Activated effector memory CD4-positive, alpha-beta T cell treated with anti-CD3 and anti-CD28 coated beads, Interleukin-2, amount 50 U/mL, for 16 hours (primary cell): ENCODE results near the gene DLGAP4.

ENCODE experiments used
- DNase-seq: peaks from one replicate; pipeline ENCODE4 v3.0.0-alpha.2; 2020

Gene DLGAP4

GRCh38 chr20:36274181-36274841 lies 31.8 kb upstream of the DLGAP4 start:
- DNase-seq, result no peak

DNA sequence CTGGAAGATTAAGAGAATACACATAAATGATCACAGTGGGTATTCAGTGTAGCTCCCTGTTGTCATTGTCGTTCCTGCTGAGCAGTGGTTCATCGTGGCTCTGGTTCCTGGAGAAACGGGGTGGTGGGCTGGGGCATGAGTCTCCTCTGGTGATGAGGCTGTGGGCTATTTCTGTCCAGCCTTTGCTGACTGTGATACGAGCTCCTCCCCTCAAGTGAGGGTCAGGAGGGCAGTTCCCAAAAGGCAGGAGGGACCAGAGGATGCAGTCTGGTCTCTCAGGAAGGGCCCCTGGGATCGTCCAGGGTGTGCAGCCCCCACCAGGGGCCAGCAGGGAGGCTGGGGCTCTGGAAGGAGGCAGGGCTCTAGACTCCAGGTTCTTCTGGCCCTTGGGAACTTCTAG lies 31.1 kb upstream of the DLGAP4 start:
- DNase-seq, result no peak

DNA sequence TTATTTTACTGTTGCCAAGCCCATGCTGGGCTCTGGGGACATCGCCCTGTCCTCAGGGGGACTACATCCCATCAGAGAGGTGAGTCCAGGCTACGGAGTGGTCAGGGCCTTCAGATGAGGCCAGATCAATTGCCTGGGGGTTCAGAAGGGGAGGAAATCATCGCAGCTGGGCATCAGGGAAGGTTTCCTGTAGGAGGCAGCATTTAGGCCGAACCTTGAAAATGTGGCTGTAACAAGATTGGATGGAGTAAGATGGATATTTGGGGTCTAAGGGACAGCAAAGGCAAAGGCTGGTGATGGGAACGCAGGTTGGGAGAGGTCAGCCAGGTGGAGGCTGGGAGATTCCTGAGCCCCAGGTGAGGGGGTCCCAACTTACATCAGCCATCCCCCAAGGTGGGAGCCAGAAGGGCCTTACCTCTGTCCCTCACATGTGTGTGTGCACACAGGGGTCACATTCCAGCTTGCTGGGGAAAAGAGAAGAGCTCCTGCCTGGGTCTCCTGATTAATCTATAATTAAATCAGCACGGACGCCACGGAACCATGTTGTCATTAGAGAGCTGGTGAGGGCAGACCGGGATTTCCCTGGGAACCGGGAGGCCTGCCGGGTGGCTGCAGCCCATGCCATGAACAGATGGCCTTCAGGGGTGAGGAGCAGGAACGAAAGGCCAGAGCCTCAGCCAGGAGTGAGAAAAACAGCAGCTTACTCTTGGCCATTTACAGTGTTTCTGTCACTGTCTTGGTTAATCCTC lies 30.5 kb upstream of the DLGAP4 start:
- DNase-seq, result no peak

DNA sequence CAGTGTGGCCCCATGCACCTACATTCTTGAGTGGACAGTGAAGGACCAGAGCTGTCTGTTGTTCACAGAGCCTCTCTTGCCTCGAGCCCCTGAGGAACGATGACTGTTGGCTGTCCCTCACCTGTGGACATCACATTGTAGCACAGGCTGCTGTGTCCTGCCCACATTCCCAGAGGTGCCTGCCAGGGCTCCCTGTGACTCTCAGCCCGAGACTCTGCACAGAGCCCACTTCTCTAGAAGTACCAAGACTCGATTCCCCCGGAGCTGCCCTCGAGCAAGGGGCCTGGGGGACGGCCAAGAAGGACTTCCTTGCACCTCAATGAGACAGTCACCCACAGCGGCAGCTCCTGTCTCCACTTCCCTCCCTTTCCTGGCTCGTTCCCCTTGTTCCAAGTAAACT lies 28.6 kb upstream of the DLGAP4 start:
- no peak for DNase-seq

GRCh38 chr20:36279362-36279761 lies 26.8 kb upstream of the DLGAP4 start:
- no peak for DNase-seq

- DNase-seq, result no peak
These were observed 26.4 kb upstream of the DLGAP4 start for GRCh38 chr20:36279776-36280175.

GRCh38 chr20:36281785-36282380 lies 24.3 kb upstream of the DLGAP4 start:
- DNase-seq, result no peak

DNA sequence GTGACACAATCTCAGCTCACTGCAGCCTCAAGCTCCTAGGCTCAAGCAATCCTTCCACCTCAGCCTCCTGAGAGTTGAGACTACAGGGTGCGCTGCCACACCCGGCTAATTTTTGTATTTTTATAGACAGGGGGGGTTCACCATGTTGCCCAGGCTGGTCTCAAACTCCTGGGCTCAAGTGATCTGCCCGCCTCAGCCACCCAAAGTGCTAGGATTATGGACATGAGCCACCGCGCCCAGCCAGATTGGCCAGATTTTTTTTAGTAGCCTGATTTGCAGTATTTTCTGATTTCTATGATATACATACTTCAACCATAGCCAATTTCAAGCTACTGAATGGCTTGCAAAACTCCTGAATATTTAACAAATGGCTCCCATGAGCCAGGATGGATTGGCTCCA lies 21.4 kb upstream of the DLGAP4 start:
- DNase-seq, result no peak

GRCh38 chr20:36285746-36286447 lies 20.2 kb upstream of the DLGAP4 start:
- no peak for DNase-seq

GRCh38 chr20:36297656-36298055 lies 8.5 kb upstream of the DLGAP4 start:
- no peak for DNase-seq

DNA sequence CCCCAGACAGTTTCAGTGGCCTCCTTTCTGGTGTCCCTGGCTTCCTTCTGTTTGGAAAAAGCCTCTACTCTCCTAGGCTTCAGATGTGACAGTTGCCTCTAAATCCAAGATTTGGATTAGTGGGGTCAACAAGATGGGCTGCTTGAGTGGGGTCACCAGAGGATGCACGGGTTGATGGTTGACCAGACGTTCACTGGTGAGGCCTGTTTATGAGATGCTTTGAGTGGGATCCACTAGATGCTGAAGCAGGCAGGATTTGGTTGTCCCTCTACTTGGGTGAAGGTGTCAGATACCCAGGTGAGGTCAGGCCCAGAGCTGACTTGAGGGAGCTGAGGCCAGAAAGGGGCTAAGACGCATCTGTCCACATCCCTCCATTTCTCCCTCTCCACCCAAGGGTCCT lies 8.1 kb upstream of the DLGAP4 start:
- no peak for DNase-seq

DNA sequence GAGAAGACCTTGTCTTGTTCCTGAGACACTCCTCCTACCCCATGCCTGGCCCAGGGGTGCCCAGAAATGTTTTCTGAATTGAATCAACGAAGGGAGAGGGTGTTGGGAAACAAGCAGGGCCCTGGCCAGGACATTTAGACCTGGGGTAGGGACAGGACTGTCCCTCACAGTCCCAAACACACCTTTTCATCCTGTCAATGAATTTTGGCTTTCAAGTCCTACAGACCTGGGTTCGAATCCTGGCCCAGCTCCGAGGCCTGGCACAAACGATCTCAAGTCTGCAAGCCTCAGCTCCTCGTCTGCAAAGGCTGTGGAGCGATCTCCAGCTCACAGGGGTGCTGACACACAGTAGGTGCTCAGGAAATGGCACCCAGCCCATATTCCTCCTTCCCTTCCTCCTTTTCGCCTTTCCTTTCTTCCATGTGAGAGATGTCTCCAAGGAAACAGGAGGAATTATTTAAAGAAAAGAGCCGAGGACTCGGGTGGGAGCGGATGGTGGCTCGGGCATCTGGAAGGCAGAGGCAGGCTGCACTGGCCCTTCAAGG lies 7.3 kb upstream of the DLGAP4 start:
- DNase-seq, result no peak

DNA sequence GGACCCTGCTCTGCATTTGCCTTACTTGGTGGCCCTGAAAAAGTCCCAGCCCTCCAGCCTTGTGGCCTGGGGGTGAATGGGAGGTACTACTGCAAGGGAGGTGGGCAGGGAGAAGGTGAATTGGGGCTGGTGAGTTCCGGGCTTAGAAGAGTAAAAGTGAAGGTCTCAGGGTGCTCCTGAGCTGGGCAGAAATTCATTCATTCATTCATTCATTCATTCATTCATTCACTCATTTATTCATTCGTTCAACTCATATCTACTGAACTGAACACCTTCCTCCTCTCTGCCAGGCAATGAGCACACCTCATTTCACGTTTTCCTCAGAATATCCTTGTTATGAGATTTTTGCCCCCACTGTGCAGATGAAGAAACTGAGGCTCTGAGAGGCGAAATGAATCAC lies 6.7 kb upstream of the DLGAP4 start:
- DNase-seq, result no peak

GRCh38 chr20:36301359-36302119 lies 4.6 kb upstream of the DLGAP4 start:
- DNase-seq, result no peak

- no peak for DNase-seq
These were observed 3.0 kb upstream of the DLGAP4 start for GRCh38 chr20:36303020-36303595.

DNA sequence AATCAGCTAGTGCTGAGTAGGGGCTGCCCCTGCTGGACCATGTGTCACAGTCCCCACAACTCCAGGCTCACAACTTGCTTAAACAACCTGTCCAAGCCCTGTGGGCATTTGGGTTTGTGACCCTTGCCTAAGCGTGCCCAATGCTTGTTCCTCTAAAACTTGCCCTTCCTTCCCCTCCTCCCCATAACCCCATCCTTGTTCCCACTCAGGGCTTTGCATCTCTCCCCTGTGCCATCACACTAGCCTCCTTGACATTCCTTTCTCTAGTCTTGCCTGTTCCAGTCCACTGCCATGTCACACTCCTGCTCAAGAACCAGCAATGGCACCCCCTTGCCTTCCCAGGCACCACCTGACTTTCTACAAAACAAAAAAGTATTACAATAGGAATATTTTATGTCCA lies 2.3 kb upstream of the DLGAP4 start:
- no peak for DNase-seq

- no peak for DNase-seq
These were observed 1.2 kb upstream of the DLGAP4 start for GRCh38 chr20:36304786-36305495.

DNA sequence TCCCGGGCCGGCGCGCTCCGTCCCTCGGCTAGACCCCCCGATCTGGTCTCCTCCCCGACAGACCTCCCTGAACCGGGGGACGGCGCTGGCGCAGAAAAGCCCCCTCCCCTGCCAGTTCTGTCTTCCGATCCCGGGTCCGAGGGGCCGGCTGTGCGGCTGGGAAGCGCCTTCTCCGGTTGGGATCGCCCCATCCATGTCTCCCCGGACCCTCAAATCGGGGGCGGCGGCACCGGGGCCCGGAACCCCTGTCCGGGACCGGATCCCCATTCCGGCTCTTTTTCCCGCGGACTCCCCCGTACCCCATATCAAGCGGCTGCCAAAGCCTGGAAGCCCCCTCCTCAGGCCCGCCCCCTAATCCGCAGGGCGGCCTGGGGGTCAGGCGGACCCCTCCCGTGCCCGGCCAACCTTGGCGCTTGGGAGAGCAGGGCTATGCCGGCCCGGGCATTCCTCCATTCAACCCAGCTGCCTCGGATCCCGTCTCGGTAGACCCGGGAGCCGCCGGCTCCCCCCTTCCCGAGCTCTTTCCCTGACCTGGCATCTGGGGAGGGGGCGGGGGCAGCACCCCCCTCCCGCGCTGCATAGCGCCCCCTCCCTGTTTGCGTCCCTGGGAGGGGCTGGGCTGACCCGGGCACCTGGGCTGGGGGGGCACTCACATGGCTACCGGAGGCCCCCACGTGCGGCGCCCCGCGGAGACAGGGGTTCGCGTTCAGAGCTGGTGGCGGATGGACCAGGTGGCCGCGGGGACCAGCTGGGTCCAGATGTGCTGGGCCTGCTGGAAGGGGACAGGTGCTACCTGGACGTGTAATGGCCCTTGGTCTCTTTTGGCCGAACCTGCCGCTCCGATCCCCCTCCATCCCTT lies 643 bp downstream of the DLGAP4 start:
- no peak for DNase-seq

GRCh38 chr20:36307412-36308325 lies 1.5 kb downstream of the DLGAP4 start:
- DNase-seq, result no peak
